ENCODE results near the gene PPM1E. TPM values are rescaled to one million over a fixed set of nuclear protein-coding genes. Genes with fewer than 3 reads are reported as not detected.

Gene PPM1E
- total and polyA plus RNA-seq, 2 donors (not counting 1 experiment from before 2014, with no cell fraction given) = not detected

DNA sequence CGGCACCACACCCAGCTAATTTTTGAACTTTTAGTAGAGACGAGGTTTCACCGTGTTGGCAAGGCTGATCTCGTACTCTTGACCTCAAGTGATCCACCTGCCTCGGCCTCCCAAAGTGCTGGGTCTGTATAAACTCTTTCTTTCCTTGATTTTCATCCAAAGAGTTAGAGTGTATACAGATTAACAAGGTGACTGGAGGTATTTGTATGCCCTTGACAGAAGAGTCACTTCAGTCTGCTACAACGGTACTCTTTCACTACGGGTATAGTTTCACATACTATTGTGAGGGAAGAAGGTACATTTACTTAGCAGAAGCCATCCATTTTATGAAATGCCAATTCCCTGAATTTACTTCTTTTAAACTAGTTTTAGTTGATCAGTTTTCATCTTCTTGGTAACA lies 32.5 kb downstream of the PPM1E start:
- POLR2A ChIA-PET = no interaction called here

DNA sequence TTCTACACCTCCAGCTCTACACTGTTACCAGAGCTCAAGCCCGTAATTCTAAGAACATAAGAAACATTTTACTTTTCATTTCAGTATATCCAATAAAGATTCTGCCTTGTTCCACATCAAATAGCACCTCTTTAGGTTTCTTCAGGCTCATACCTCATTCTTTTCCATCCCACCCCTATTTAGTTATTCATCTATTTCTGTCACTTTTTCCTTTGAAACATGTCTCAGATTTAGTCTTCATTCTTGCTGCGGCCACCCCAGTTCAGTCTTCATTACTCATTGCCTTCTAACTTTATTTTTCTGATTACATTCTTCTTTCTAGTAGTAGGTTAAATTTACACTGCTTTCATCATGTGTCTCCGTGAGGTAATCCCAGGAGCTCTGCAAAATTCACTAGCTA lies 33.5 kb downstream of the PPM1E start:
- Histone ChIP-seq H3K27me3 (replicated peaks in 1 of 4; ENCODE audit: control extremely low read depth in 1 of 4, control insufficient read depth in 3 of 4, insufficient read depth in 4 of 4, low read length in 3 of 4) (peaks cover 0 to 2% (median 0%) of the 10 kb centered on the region in 4 experiments), H3K27ac (ENCODE audit: low read length in 2 of 2) (no peak overlapping the region), H3K36me3 (replicated peaks in 1 of 2; ENCODE audit: control extremely low read depth in 1 of 2, control insufficient read depth in 1 of 2, extremely low read depth in 1 of 2, insufficient read depth in 2 of 2, low read length in 1 of 2) (no peaks in the 10 kb centered on the region), H2AFZ (ENCODE audit: insufficient read depth, low read depth, low read length, poor library complexity, severe bottlenecking) (no peak overlapping the region), H3K9me3 (ENCODE audit: control extremely low read depth in 1 of 3, control insufficient read depth in 2 of 3, insufficient read depth in 1 of 3, low read length in 2 of 3) (no peaks in the 10 kb centered on the region), H4K20me1 (ENCODE audit: control insufficient read depth, insufficient read depth, low read length, poor library complexity, severe bottlenecking) (no peaks in the 10 kb centered on the region), H3K4me3 (ENCODE audit: control extremely low read depth in 1 of 5, extremely low read depth in 1 of 5, insufficient read depth in 1 of 5, low read depth in 2 of 5, low read length in 4 of 5) (no peak overlapping the region), H3K4me2 (replicated peaks; ENCODE audit: low read depth, low read length, poor library complexity, severe bottlenecking) (no peak overlapping the region), H3K4me1 (ENCODE audit: control insufficient read depth in 2 of 2, insufficient read depth in 2 of 2, low read length in 2 of 2) (no peaks in the 10 kb centered on the region), H3K79me2 (ENCODE audit: control insufficient read depth, insufficient read depth, low read length) (no peaks in the 10 kb centered on the region), H3K9ac (ENCODE audit: low read length) (no peak overlapping the region)
- no peak for TF ChIP-seq EZH2 (IDR thresholded peaks at IDR 0.05; ENCODE audit: borderline replicate concordance, insufficient read depth, low read depth, low read length, poor library complexity, severe bottlenecking)
- TF ChIP-seq, protein P1, sequence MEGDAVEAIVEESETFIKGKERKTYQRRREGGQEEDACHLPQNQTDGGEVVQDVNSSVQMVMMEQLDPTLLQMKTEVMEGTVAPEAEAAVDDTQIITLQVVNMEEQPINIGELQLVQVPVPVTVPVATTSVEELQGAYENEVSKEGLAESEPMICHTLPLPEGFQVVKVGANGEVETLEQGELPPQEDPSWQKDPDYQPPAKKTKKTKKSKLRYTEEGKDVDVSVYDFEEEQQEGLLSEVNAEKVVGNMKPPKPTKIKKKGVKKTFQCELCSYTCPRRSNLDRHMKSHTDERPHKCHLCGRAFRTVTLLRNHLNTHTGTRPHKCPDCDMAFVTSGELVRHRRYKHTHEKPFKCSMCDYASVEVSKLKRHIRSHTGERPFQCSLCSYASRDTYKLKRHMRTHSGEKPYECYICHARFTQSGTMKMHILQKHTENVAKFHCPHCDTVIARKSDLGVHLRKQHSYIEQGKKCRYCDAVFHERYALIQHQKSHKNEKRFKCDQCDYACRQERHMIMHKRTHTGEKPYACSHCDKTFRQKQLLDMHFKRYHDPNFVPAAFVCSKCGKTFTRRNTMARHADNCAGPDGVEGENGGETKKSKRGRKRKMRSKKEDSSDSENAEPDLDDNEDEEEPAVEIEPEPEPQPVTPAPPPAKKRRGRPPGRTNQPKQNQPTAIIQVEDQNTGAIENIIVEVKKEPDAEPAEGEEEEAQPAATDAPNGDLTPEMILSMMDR (IDR thresholded peaks at IDR 0.05) = no peak
- H3K4me3 Mint-ChIP-seq = no peak overlapping the region
- H3K9me3 Mint-ChIP-seq (ENCODE audit: insufficient read depth) = no peaks in the 10 kb centered on the region
- WGBS (ENCODE audit: insufficient coverage) = 90% methylated on average over 1 of the region's 3 CpGs
- POLR2A ChIA-PET = no interaction called here
- no peak for ATAC-seq (ENCODE audit: low read depth)
- H3K4me1 Mint-ChIP-seq = no peaks in the 10 kb centered on the region
- H3K27ac Mint-ChIP-seq = no peak overlapping the region
- DNase-seq = no peak
- H3K27me3 Mint-ChIP-seq = peaks cover 10% of the 10 kb centered on the region
- intact Hi-C loops (cut with micrococcal nuclease) = no loop called here
- CTCF ChIA-PET = no interaction called here

More for the DNA sequence above, 32.5 kb downstream of the PPM1E start:
- intact Hi-C loops (cut with micrococcal nuclease) = no loop called here
- H3K4me1 Mint-ChIP-seq = no peaks in the 10 kb centered on the region
- H3K4me2 ChIP-seq (replicated peaks; ENCODE audit: low read depth, low read length, poor library complexity, severe bottlenecking) = no peak overlapping the region
- H3K79me2 ChIP-seq (ENCODE audit: control insufficient read depth, insufficient read depth, low read length) = no peaks in the 10 kb centered on the region
- H3K9me3 Mint-ChIP-seq (ENCODE audit: insufficient read depth) = no peaks in the 10 kb centered on the region
- H3K9me3 ChIP-seq (ENCODE audit: control extremely low read depth in 1 of 3, control insufficient read depth in 2 of 3, insufficient read depth in 1 of 3, low read length in 2 of 3) = no peaks in the 10 kb centered on the region
- H3K27ac Mint-ChIP-seq = no peak overlapping the region
- no CpG with 5 or more reads among the region's 7 CpGs for WGBS (ENCODE audit: insufficient coverage)
- no peak for DNase-seq
- H2AFZ ChIP-seq (ENCODE audit: insufficient read depth, low read depth, low read length, poor library complexity, severe bottlenecking) = no peak overlapping the region
- TF ChIP-seq, protein P1 (IDR thresholded peaks at IDR 0.05) = no peak
- TF ChIP-seq EZH2 (IDR thresholded peaks at IDR 0.05; ENCODE audit: borderline replicate concordance, insufficient read depth, low read depth, low read length, poor library complexity, severe bottlenecking) = no peak
- no peak overlapping the region for H3K27ac ChIP-seq (ENCODE audit: low read length in 2 of 2)
- H3K4me3 ChIP-seq (ENCODE audit: control extremely low read depth in 1 of 5, extremely low read depth in 1 of 5, insufficient read depth in 1 of 5, low read depth in 2 of 5, low read length in 4 of 5) = no peak overlapping the region
- H3K27me3 ChIP-seq (replicated peaks in 1 of 4; ENCODE audit: control extremely low read depth in 1 of 4, control insufficient read depth in 3 of 4, insufficient read depth in 4 of 4, low read length in 3 of 4) = peaks cover 0 to 2% (median 0%) of the 10 kb centered on the region in 4 experiments
- ATAC-seq (ENCODE audit: low read depth) = no peak
- no peaks in the 10 kb centered on the region for H4K20me1 ChIP-seq (ENCODE audit: control insufficient read depth, insufficient read depth, low read length, poor library complexity, severe bottlenecking)
- no peaks in the 10 kb centered on the region for H3K36me3 ChIP-seq (replicated peaks in 1 of 2; ENCODE audit: control extremely low read depth in 1 of 2, control insufficient read depth in 1 of 2, extremely low read depth in 1 of 2, insufficient read depth in 2 of 2, low read length in 1 of 2)
- H3K9ac ChIP-seq (ENCODE audit: low read length) = no peak overlapping the region
- no peaks in the 10 kb centered on the region for H3K4me1 ChIP-seq (ENCODE audit: control insufficient read depth in 2 of 2, insufficient read depth in 2 of 2, low read length in 2 of 2)
- H3K4me3 Mint-ChIP-seq = no peak overlapping the region
- H3K27me3 Mint-ChIP-seq = peaks cover 10% of the 10 kb centered on the region
- CTCF ChIA-PET = no interaction called here

Measured in B cell (primary cell).